ENCODE results near the gene F11R.
"Not testable (repeated sequence)": the region's sequence is repeated elsewhere in the genome, so short reads cannot be mapped to it uniquely, and the experiment has no call there.

GRCh38 chr1:161016683-161017082, 4.3 kb downstream of the F11R start:
- TF ChIP-seq, protein P1, sequence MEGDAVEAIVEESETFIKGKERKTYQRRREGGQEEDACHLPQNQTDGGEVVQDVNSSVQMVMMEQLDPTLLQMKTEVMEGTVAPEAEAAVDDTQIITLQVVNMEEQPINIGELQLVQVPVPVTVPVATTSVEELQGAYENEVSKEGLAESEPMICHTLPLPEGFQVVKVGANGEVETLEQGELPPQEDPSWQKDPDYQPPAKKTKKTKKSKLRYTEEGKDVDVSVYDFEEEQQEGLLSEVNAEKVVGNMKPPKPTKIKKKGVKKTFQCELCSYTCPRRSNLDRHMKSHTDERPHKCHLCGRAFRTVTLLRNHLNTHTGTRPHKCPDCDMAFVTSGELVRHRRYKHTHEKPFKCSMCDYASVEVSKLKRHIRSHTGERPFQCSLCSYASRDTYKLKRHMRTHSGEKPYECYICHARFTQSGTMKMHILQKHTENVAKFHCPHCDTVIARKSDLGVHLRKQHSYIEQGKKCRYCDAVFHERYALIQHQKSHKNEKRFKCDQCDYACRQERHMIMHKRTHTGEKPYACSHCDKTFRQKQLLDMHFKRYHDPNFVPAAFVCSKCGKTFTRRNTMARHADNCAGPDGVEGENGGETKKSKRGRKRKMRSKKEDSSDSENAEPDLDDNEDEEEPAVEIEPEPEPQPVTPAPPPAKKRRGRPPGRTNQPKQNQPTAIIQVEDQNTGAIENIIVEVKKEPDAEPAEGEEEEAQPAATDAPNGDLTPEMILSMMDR (conservative IDR thresholded peaks at IDR 0.05; ENCODE audit: low read depth, low read length): not testable (repeated sequence)
- not testable (repeated sequence) for TF ChIP-seq EZH2 (IDR thresholded peaks at IDR 0.05; ENCODE audit: low read length, unreplicated experiment)
